Pancreas (tissue), 10 donors: Measurements from ENCODE around the gene ATP6AP1. TPM values are rescaled to one million over a fixed set of nuclear protein-coding genes. Genes with fewer than 3 reads are reported as not detected.

Source experiments
- ATAC-seq, 4 donors: fragments of 200-7000 bp; cut with Tn5 transposase; one replicate each; pipeline versions ENCODE4 v1.8.0 to v1.9.1; 2020; ENCODE audit warnings: mild to moderate bottlenecking in 4 of 4, moderate library complexity in 4 of 4
- DNase-seq, 6 donors: peaks; one replicate each; pipeline ENCODE4 v3.0.0-alpha.2; 2020
- FAIRE-seq: peaks from 2 replicates; lab custom pipeline; 2012; peaks lifted over from hg19 to GRCh38; lab: Jason Lieb, UNC
- H3K27ac ChIP-seq, 4 donors: fragments of 200-600 bp; sonication (generic); 1 replicate in 3 of 4; 2 replicates in 1 of 4; pipeline versions ENCODE4 v1.5.0 to v1.8.0; 2020
- H3K27me3 ChIP-seq, 4 donors: fragments of 200-600 bp; one replicate each; pipeline ENCODE4 v1.8.0; 2021
- H3K36me3 ChIP-seq, 3 donors: fragments of 200-600 bp; sonication (generic) in 1 of 3; one replicate each; pipeline versions ENCODE4 v1.5.0 to v1.8.0; 2020 to 2021
- H3K4me1 ChIP-seq, 3 donors: fragments of 200-600 bp; one replicate each; pipeline ENCODE4 v1.8.0; 2021
- H3K4me3 ChIP-seq, 4 donors: fragments of 200-600 bp; sonication (generic) in 2 of 4; one replicate each; pipeline versions ENCODE4 v1.5.0 to v1.8.0; 2020 to 2021
- H3K9me3 ChIP-seq, 4 donors: fragments of 200-600 bp; one replicate each; pipeline ENCODE4 v1.8.0; 2021
- CTCF ChIP-seq, 4 donors: fragments of 200-600 bp; sonication (generic) in 3 of 4; IDR thresholded peaks; one replicate each; pipeline versions ENCODE4 v1.5.0 to v1.8.0; 2021; ENCODE audit warnings: antibody characterized with exemption in 4 of 4
- WGBS, 2 donors: extraction: QIAGEN DNeasy Blood & Tissue Kit; methylation state at CpG; one replicate each; pipeline ENCODE4 v1.1.7; 2013; 5-methylcytosine and 5-hydroxymethylcytosine counted together
- intact Hi-C, 3 donors: fragments of 100-400 bp; cut with DNase I; formaldehyde crosslinking; loops; one replicate each; pipeline versions ENCODE4 v1.11.1 to v1.14.2; 2022
- polyA plus RNA-seq, 2 donors: library from polyadenylated mRNA; stranded (reverse); fragments of 200-250 nt; gene quantifications; one replicate each; pipeline ENCODE4 v1.2.3, GENCODE V29; 2013
- total RNA-seq, 6 donors: library from RNA; stranded (reverse); fragmentation: NEBNext Ultra II Directional in 4 of 6; extraction: Animal tissue kit (Norgen Biotek cat#: 25700) in 4 of 6; gene quantifications; one replicate each; pipeline versions ENCODE4 v1.2.1 to v1.2.4, GENCODE V29; 2021 to 2023
- donor health status: healthy with polysubstance abuse.
- donor health status: DM: no; HTN: no; CAD: no; lungs with moderate emphysema.
- donor health status: DM: no; HTN: no; CAD: no.
- donor health status: control.
- donor health status: control.
- donor health status: Bipolar disorder and iron deficiency.
- donor health status: DM: yes; HTN: yes; CAD: no.
- donor health status: DM: no; HTN: no; CAD: no.
- donor health status: DM: no; HTN: no; CAD: no.
- donor health status: DM: yes; HTN: yes; CAD: no.

ATP6AP1 gene
- total and polyA plus RNA-seq, 8 donors, result 27.8 to 82.4 (median 37.7) TPM

GRCh38 chrX:154445776-154446175 is 17.3 kb downstream of the ATP6AP1 start:
- no peak for ATAC-seq

GRCh38 chrX:154446430-154446829 is 18.0 kb downstream of the ATP6AP1 start:
- DNase-seq, result no peak
- H3K36me3 ChIP-seq, result peaks cover 0 to 9% (median 5%) of the 10 kb centered on the region in 3 donors
- intact Hi-C loops, result no loop called here
- no peak for TF ChIP-seq CTCF (IDR thresholded peaks at IDR 0.05)
- no peak for FAIRE-seq
- no peaks in the 10 kb centered on the region for H3K27me3 ChIP-seq
- no peak for ATAC-seq
- H3K9me3 ChIP-seq, result no peaks in the 10 kb centered on the region
- H3K4me3 ChIP-seq, result no peak overlapping the region
- WGBS, 2 donors, result 83 to 91% methylated on average over 12 of the region's 12 CpGs
- no peaks in the 10 kb centered on the region for H3K4me1 ChIP-seq
- no peak overlapping the region for H3K27ac ChIP-seq

More at GRCh38 chrX:154445776-154446175, 17.3 kb downstream of the ATP6AP1 start:
- Histone ChIP-seq H3K4me3 (no peak overlapping the region), H3K27me3 (no peaks in the 10 kb centered on the region), H3K36me3 (peaks cover 0 to 9% (median 5%) of the 10 kb centered on the region in 3 donors), H3K27ac (no peak overlapping the region), H3K9me3 (no peaks in the 10 kb centered on the region), H3K4me1 (no peaks in the 10 kb centered on the region)
- FAIRE-seq, result no peak
- intact Hi-C loops, result no loop called here
- 90 to 91% methylated on average over 16 of the region's 16 CpGs for WGBS, 2 donors
- no peak for TF ChIP-seq CTCF (IDR thresholded peaks at IDR 0.05)
- no peak for DNase-seq

GRCh38 chrX:154448484-154448883 is 20.0 kb downstream of the ATP6AP1 start:
- FAIRE-seq (no peak), ATAC-seq (no peak), DNase-seq (peak in 1 of 6 donors; percentile 56)
- intact Hi-C loops, result no loop called here
- Histone ChIP-seq H3K4me3 (no peak overlapping the region), H3K9me3 (no peaks in the 10 kb centered on the region), H3K4me1 (no peaks in the 10 kb centered on the region), H3K36me3 (peaks cover 0 to 9% (median 5%) of the 10 kb centered on the region in 3 donors), H3K27me3 (no peaks in the 10 kb centered on the region), H3K27ac (no peak overlapping the region)
- 89 to 94% methylated on average over 14 of the region's 14 CpGs for WGBS, 2 donors
- no peak for TF ChIP-seq CTCF (IDR thresholded peaks at IDR 0.05)

GRCh38 chrX:154449618-154450017 is 21.1 kb downstream of the ATP6AP1 start:
- intact Hi-C loops, result no loop called here
- no peak for TF ChIP-seq CTCF (IDR thresholded peaks at IDR 0.05)
- H3K9me3 ChIP-seq, result no peaks in the 10 kb centered on the region
- no peak for ATAC-seq
- no peak for FAIRE-seq
- WGBS, 2 donors, result 89 to 92% methylated on average over 18 of the region's 18 CpGs
- no peaks in the 10 kb centered on the region for H3K4me1 ChIP-seq
- DNase-seq, result peak in 1 of 6 donors; percentile 55
- peaks cover 0 to 9% (median 5%) of the 10 kb centered on the region in 3 donors for H3K36me3 ChIP-seq
- no peak overlapping the region for H3K27ac ChIP-seq
- no peak overlapping the region for H3K4me3 ChIP-seq
- H3K27me3 ChIP-seq, result no peaks in the 10 kb centered on the region

GRCh38 chrX:154450312-154450711 is 21.8 kb downstream of the ATP6AP1 start:
- FAIRE-seq, result no peak
- intact Hi-C loops, result no loop called here

More at GRCh38 chrX:154450312-154450711, 21.8 kb downstream of the ATP6AP1 start:
- DNase-seq (peak in 1 of 6 donors; percentile 63), ATAC-seq (no peak)
- Histone ChIP-seq H3K4me3 (no peak overlapping the region), H3K27me3 (no peaks in the 10 kb centered on the region), H3K27ac (no peak overlapping the region), H3K4me1 (no peaks in the 10 kb centered on the region), H3K36me3 (peaks cover 0 to 9% (median 5%) of the 10 kb centered on the region in 3 donors), H3K9me3 (no peaks in the 10 kb centered on the region)
- no peak for TF ChIP-seq CTCF (IDR thresholded peaks at IDR 0.05)
- 89 to 94% methylated on average over 16 to 17 of the region's 17 CpGs for WGBS, 2 donors
